MM.1S (cell line): ENCODE results near the gene NUMBL.

ENCODE experiments used
- EZH2 ChIP-seq: fragments of 300-600 bp; sonication (generic); optimal IDR thresholded peaks from 2 replicates; pipeline ENCODE3; 2017; ENCODE audit warnings: low read depth, mild to moderate bottlenecking, antibody characterized with exemption, low read length, mixed read lengths
- EZH2phosphoT487 ChIP-seq: fragments of 300-600 bp; sonication (generic); IDR thresholded peaks from 2 replicates; pipeline ENCODE4 v1.6.1; 2018; ENCODE audit warnings: antibody characterized with exemption, low read length
- TF ChIP-seq, protein P1 (sequence below): fragments of 300-600 bp; sonication (generic); IDR thresholded peaks from 2 replicates; pipeline ENCODE4 v1.5.1; 2016; ENCODE audit warnings: antibody characterized with exemption, low read length, mixed read lengths

DNA sequence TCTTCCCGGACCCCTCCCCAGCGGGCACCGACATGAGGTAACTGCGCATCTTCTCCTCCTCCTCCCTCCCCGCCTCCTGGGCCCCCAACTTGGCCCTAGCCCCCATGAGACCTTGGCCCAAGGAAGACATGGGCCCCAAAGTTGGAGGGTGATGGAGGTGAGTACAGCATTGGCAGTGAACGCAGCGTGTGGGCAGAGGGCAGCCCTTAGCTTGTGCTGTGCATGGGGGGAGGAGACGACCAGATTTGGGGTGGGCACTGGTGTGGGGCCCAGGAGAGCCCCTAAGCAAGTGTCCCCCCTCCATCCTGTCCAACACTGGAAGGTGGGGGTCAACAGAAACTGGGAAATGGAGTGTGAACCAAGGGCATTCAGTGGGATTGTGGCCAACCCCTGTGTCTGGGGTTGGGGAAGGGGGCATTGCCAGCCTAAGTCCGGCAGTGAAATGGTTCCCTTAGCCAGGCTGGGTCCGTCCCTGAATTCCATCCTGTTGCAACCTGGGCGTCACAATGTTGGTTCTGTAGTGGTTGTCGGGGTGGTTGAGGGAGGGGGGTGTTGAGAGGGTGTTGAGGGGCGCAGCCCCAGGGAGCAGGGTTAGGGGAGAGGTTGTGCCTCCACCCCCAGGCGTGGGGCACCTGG is 23.5 kb downstream of the NUMBL start:
- TF ChIP-seq, protein P1, sequence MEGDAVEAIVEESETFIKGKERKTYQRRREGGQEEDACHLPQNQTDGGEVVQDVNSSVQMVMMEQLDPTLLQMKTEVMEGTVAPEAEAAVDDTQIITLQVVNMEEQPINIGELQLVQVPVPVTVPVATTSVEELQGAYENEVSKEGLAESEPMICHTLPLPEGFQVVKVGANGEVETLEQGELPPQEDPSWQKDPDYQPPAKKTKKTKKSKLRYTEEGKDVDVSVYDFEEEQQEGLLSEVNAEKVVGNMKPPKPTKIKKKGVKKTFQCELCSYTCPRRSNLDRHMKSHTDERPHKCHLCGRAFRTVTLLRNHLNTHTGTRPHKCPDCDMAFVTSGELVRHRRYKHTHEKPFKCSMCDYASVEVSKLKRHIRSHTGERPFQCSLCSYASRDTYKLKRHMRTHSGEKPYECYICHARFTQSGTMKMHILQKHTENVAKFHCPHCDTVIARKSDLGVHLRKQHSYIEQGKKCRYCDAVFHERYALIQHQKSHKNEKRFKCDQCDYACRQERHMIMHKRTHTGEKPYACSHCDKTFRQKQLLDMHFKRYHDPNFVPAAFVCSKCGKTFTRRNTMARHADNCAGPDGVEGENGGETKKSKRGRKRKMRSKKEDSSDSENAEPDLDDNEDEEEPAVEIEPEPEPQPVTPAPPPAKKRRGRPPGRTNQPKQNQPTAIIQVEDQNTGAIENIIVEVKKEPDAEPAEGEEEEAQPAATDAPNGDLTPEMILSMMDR: no peak
- TF ChIP-seq EZH2phosphoT487: no peak
- no peak for TF ChIP-seq EZH2
